A549 (cell line): ENCODE measurements around the gene PRKCZ. TPM values are rescaled to one million over a fixed set of nuclear protein-coding genes. Genes with fewer than 3 reads are reported as not detected.

Experiments
- ATAC-seq, 2 experiments: fragments of 200-7000 bp in 1 of 2; fragments of >200 bp in 1 of 2; cut with Nextera tagmentation in 1 of 2; cut with Tn5 transposase in 1 of 2; 3 replicates each; pipeline versions ENCODE4 v1.8.0 to v1.9.1; 2018 to 2020; ENCODE audit warnings: mild to moderate bottlenecking in 1 of 2, moderate library complexity in 1 of 2
- CTCF ChIA-PET: fragments of 300-600 bp; sonication (Branson Sonifier 250); formaldehyde crosslinking; extraction: SDS; loops from one replicate; lab custom pipeline; 2021; ENCODE audit warnings: antibody characterized with exemption, inconsistent platforms; lab: Yijun Ruan, JAX
- POLR2A ChIA-PET: fragments of 350-600 bp; formaldehyde crosslinking; extraction: SDS; loops from one replicate; lab custom pipeline; 2021; ENCODE audit warnings: antibody characterized with exemption, inconsistent platforms; lab: Yijun Ruan, JAX
- DNase-seq, 2 experiments: peaks; one replicate each; pipeline versions ENCODE4 v3.0.0 to v3.0.0-alpha.2; 2011 to 2016; ENCODE audit warnings: low read depth in 1 of 2, low spot score in 1 of 2
- FAIRE-seq: peaks from 2 replicates; lab custom pipeline; 2011; peaks lifted over from hg19 to GRCh38; lab: Jason Lieb, UNC
- H3K27ac ChIP-seq, 2 experiments: fragments of >200 bp; sonication (Bioruptor Twin); formaldehyde crosslinking; 3 replicates each; pipeline ENCODE4 v1.5.1; 2016 to 2017
- H3K4me1 ChIP-seq: fragments of >200 bp; sonication (Bioruptor Twin); formaldehyde crosslinking; 3 replicates; pipeline ENCODE4 v1.6.1; 2016
- H3K4me2 ChIP-seq: fragments of >200 bp; sonication (Bioruptor Twin); formaldehyde crosslinking; 3 replicates; pipeline ENCODE4 v1.6.1; 2016
- H3K4me3 ChIP-seq: fragments of >200 bp; sonication (Bioruptor Twin); formaldehyde crosslinking; 3 replicates; pipeline ENCODE4 v1.5.1; 2016
- H3K9me3 ChIP-seq: fragments of >200 bp; sonication (Bioruptor Twin); formaldehyde crosslinking; 3 replicates; pipeline ENCODE4 v1.6.1; 2016
- CTCF ChIP-seq: fragments of >200 bp; sonication (Bioruptor Twin); formaldehyde crosslinking; IDR thresholded peaks from 3 replicates; pipeline ENCODE4 v1.5.1; 2016
- EHMT2 ChIP-seq: fragments of 200-600 bp; sonication (generic); IDR thresholded peaks from 2 replicates; pipeline ENCODE4 v1.6.1; 2016; ENCODE audit warnings: antibody characterized with exemption, low read depth, mild to moderate bottlenecking, moderate library complexity
- FOSL2 ChIP-seq, 2 experiments: fragments of 450-650 bp in 1 of 2; fragments of >200 bp in 1 of 2; sonication (Bioruptor Twin) in 1 of 2; formaldehyde crosslinking; IDR thresholded peaks; 2 replicates each; pipeline versions ENCODE4 v1.5.0 to v1.6.1; 2016 to 2020; ENCODE audit warnings: mild to moderate bottlenecking in 1 of 2, moderate library complexity in 1 of 2
- HDAC2 ChIP-seq: fragments of 200-600 bp; sonication (generic); IDR thresholded peaks from 2 replicates; pipeline ENCODE4 v1.6.1; 2016
- HES2 ChIP-seq: fragments of >200 bp; sonication (Bioruptor Twin); formaldehyde crosslinking; IDR thresholded peaks from 2 replicates; pipeline ENCODE4 v1.6.1; 2016
- HEYL ChIP-seq: fragments of 250-450 bp; sonication (Bioruptor Pico); IDR thresholded peaks from 2 replicates; pipeline ENCODE4 v1.8.0; 2021; ENCODE audit warnings: mild to moderate bottlenecking, moderate library complexity
- HOXB13 ChIP-seq: fragments of 250-450 bp; sonication (Bioruptor Pico); IDR thresholded peaks from 2 replicates; pipeline ENCODE4 v1.5.0; 2020; ENCODE audit warnings: low read depth, mild to moderate bottlenecking, moderate library complexity
- KDM1A ChIP-seq: fragments of 200-600 bp; sonication (generic); IDR thresholded peaks from 2 replicates; pipeline ENCODE4 v1.6.1; 2016; ENCODE audit warnings: low read depth, mild to moderate bottlenecking
- KDM5A ChIP-seq: fragments of 200-600 bp; sonication (generic); IDR thresholded peaks from 2 replicates; pipeline ENCODE4 v1.6.1; 2016; ENCODE audit warnings: antibody characterized with exemption, mild to moderate bottlenecking
- MAFK ChIP-seq: fragments of 450-650 bp; IDR thresholded peaks from 2 replicates; pipeline ENCODE4 v1.6.1; 2014; ENCODE audit not compliant: partially characterized antibody
- MAX ChIP-seq: IDR thresholded peaks from 2 replicates; pipeline ENCODE4 v1.6.1; 2012
- MAZ ChIP-seq: fragments of 150-350 bp; IDR thresholded peaks from 2 replicates; pipeline ENCODE4 v1.6.1; 2014; ENCODE audit warnings: antibody characterized with exemption, low read depth, low read length, borderline replicate concordance
- NPAS2 ChIP-seq: fragments of 250-450 bp; sonication (Bioruptor Pico); IDR thresholded peaks from 2 replicates; pipeline ENCODE4 v1.8.0; 2022; ENCODE audit warnings: mild to moderate bottlenecking, moderate library complexity, borderline replicate concordance
- POLR2A ChIP-seq: IDR thresholded peaks from 2 replicates; pipeline ENCODE4 v1.6.1; 2012; ENCODE audit warnings: mild to moderate bottlenecking, low read length
- POLR2AphosphoS2 ChIP-seq: conservative IDR thresholded peaks from 2 replicates; pipeline ENCODE4 v1.6.1; 2012; ENCODE audit warnings: low read length, improper control_type of control experiment, inconsistent platforms
- RAD21 ChIP-seq, 2 experiments: fragments of >200 bp in 1 of 2; sonication (Bioruptor Twin) in 1 of 2; formaldehyde crosslinking in 1 of 2; IDR thresholded peaks in 1 of 2; conservative IDR thresholded peaks in 1 of 2; 2 replicates in 1 of 2; 3 replicates in 1 of 2; pipeline ENCODE4 v1.6.1; 2012 to 2018; ENCODE audit warnings: inconsistent platforms in 1 of 2
- RFX5 ChIP-seq: fragments of 450-650 bp; IDR thresholded peaks from 2 replicates; pipeline ENCODE4 v1.7.1; 2014; ENCODE audit warnings: antibody characterized with exemption, mild to moderate bottlenecking, moderate library complexity
- RNF2 ChIP-seq: fragments of 200-600 bp; sonication (generic); IDR thresholded peaks from 2 replicates; pipeline ENCODE4 v1.6.1; 2016; ENCODE audit warnings: low read depth, mild to moderate bottlenecking, antibody characterized with exemption, moderate library complexity, borderline replicate concordance
- SMC3 ChIP-seq: fragments of >200 bp; sonication (Bioruptor Twin); formaldehyde crosslinking; IDR thresholded peaks from 3 replicates; pipeline ENCODE4 v1.6.1; 2018; ENCODE audit warnings: inconsistent platforms
- SREBF2 ChIP-seq: fragments of 450-650 bp; IDR thresholded peaks from 2 replicates; pipeline ENCODE4 v1.6.1; 2014; ENCODE audit warnings: mild to moderate bottlenecking, moderate library complexity
- TFCP2L1 ChIP-seq: fragments of 250-450 bp; sonication (Bioruptor Pico); IDR thresholded peaks from 2 replicates; pipeline ENCODE4 v1.5.0; 2021; ENCODE audit warnings: mild to moderate bottlenecking
- TP53 ChIP-seq: fragments of 250-450 bp; sonication (Bioruptor Pico); IDR thresholded peaks from 2 replicates; pipeline ENCODE4 v1.5.0; 2021; ENCODE audit warnings: mild to moderate bottlenecking, moderate library complexity
- ZFP36 ChIP-seq: fragments of 450-650 bp; IDR thresholded peaks from 2 replicates; pipeline ENCODE4 v1.6.1; 2014; ENCODE audit warnings: borderline replicate concordance; ENCODE audit not compliant: partially characterized antibody
- ZSCAN20 ChIP-seq: fragments of 250-450 bp; sonication (Bioruptor Pico); IDR thresholded peaks from 2 replicates; pipeline ENCODE4 v1.8.0; 2022; ENCODE audit warnings: mild to moderate bottlenecking, moderate library complexity
- WGBS: methylation state at CpG from one replicate; pipeline ENCODE4 v1.1.6; 2017; ENCODE audit errors: missing lambda C conversion rate; 5-methylcytosine and 5-hydroxymethylcytosine counted together
- polyA plus RNA-seq, 4 experiments: library from polyadenylated mRNA; depleted of rRNA in 3 of 4; stranded (reverse); fragments of >200 nt; fragmentation: RNase III in 1 of 4; extraction: RNeasy Plus Mini Kit Qiagen cat#74134 plus additional on column Dnase treatment in 1 of 4; gene quantifications; 2 replicates in 3 of 4; 3 replicates in 1 of 4; pipeline ENCODE4 v1.2.3, GENCODE V29; 2011 to 2017

Gene PRKCZ
- polyA plus RNA-seq, 2 of the 4 experiments (the other 2 are of a cell fraction): 9.5 to 9.8 TPM

GRCh38 chr1:2080140-2080539, 29.9 kb downstream of the PRKCZ start:
- no peak overlapping the region for H3K4me2 ChIP-seq
- 87% methylated on average over 16 of the region's 16 CpGs for WGBS
- ChIA-PET POLR2A (no interaction called here), CTCF (no interaction called here)
- H3K4me1 ChIP-seq: no peaks in the 10 kb centered on the region
- FAIRE-seq (no peak), ATAC-seq (no peak), DNase-seq (no peak)
- no peak overlapping the region for H3K27ac ChIP-seq
- H3K4me3 ChIP-seq: no peak overlapping the region
- peaks cover 12% of the 10 kb centered on the region; the same call in 2 of the 3 replicates for H3K9me3 ChIP-seq
- TF ChIP-seq RNF2 (no peak), POLR2A (no peak), POLR2AphosphoS2 (no peak), TP53 (no peak), HDAC2 (no peak), RAD21 (conservative IDR thresholded peaks at IDR 0.05 in 1 of 2, IDR thresholded peaks at IDR 0.05 in 1 of 2) (no peak), MAX (no peak), KDM5A (no peak), NPAS2 (CRISPR knock-in tag) (no peak), ZSCAN20 (CRISPR knock-in tag) (no peak), SMC3 (no peak), ZFP36 (no peak), HES2 (no peak), HEYL (CRISPR knock-in tag) (no peak), EHMT2 (no peak), CTCF (no peak), MAFK (no peak), HOXB13 (CRISPR knock-in tag) (no peak), FOSL2 (IDR thresholded peaks at IDR 0.05) (no peak), FOSL2 (CRISPR knock-in tag; IDR thresholded peaks at IDR 0.05) (no peak)

DNA sequence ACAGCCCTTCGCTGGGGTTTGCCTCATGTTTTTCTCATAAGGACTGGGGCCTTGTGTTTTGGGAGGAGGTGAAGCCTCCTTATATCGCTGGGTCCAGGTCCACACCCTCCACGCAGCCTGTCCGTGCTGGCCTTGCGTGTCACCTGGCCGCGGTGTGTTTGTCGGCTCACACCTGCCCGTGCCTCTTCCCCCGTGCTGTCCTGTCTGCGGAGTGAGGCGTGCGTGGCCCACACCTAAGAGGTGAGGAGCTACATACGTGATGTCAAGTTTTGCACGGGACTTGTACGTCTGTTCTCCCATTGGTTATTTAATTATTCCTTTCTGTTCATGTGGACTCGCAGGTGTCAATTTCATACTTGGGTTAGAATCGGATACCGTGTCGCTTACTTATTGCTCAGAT, 30.7 kb downstream of the PRKCZ start:
- H3K4me2 ChIP-seq: no peak overlapping the region
- FAIRE-seq (no peak), DNase-seq (no peak), ATAC-seq (no peak)
- no peak overlapping the region for H3K27ac ChIP-seq
- no peaks in the 10 kb centered on the region for H3K4me1 ChIP-seq
- POLR2A ChIA-PET: no interaction called here
- 98% methylated on average over 20 of the region's 20 CpGs for WGBS
- TF ChIP-seq TFCP2L1 (CRISPR knock-in tag) (no peak), ZSCAN20 (CRISPR knock-in tag) (no peak), KDM1A (no peak), SREBF2 (no peak), RAD21 (conservative IDR thresholded peaks at IDR 0.05 in 1 of 2, IDR thresholded peaks at IDR 0.05 in 1 of 2) (no peak), RFX5 (no peak), MAZ (no peak)
- no peak overlapping the region for H3K4me3 ChIP-seq
- CTCF ChIA-PET: interaction anchor here (0.7 kb wide), 1 partner anchor 35 kb away, joined by 4 read pairs; no protein-coding TSS in a partner anchor
- peaks cover 12% of the 10 kb centered on the region; the same call in 2 of the 3 replicates for H3K9me3 ChIP-seq
